SW480 (cell line): Measurements from ENCODE around the gene STARD3NL.
A peak's percentile ranks its signal among the peaks of the same experiment; 100 is the strongest.

Source experiments
- DNase-seq: peaks from one replicate; pipeline ENCODE4 v3.0.0-alpha.2; 2016; ENCODE audit warnings: low spot score

The STARD3NL gene

GRCh38 chr7:38185395-38186307, 7.6 kb downstream of the STARD3NL start:
- no peak for DNase-seq

- no peak for DNase-seq
Measured at GRCh38 chr7:38186593-38187314, 8.7 kb downstream of the STARD3NL start.

DNA sequence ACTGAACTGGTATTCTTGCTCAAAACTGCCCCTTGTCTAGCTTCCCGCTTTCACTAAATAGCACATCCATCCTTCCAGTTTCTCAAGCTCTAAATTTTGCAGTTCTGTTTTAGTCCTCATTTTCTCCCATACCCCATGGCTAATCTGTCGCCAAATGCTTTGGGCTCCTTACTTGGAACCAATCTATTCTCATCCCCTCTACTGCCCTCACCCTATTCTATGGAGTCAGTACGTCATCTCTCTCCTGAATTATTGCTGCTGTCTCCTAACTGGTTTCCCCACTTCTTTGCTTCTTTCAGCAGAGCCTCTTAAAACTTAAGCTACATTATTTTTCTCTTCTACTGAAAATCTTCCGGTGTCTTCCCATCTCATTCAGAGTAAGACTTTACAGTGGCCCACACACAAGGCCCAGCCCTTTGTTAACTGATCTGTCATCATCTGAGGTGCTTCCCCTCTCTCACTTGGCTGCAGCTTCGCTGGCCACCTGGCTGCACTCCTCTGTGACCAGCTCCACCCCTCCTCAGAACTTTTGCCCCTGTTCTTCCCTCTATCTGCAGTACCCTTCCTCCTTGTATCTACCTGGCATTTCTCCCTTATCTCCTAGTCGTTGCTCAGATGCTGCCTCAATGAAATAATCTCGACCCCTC, 9.9 kb downstream of the STARD3NL start:
- no peak for DNase-seq

DNA sequence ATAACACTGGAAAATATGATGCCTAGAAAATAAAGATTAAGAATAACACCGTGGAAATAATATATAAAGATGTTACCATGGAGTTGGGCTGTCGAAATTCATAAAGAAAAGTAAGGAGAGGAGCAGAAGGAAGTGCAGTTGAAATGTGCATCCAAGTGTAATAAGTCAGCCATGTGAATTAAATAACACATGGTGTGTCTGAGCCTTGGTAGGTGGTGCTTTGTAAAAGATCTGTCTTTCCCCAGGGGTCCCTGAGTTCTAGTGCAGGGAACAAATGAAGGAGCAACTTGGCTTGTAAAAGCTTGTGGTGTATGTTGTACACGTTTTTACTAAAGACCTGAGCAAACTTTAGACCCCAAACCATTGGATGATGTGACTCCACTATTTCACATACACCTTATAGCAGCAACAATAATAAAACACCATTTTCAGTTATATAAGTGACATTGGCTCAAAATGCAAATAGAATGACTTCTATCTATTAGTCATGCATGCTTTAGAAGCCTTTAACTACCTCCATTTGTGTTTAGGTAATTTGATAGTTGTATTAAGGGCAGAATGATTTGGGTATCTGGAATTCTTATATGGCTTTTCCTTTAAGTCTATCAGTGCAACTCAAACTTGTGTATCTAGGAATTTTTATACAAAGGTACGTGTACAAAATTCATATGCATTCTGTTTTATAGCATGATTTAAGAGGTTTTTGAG, 11.3 kb downstream of the STARD3NL start:
- no peak for DNase-seq

- no peak for DNase-seq
Measured at GRCh38 chr7:38190011-38190410, 12.0 kb downstream of the STARD3NL start.

- DNase-seq: no peak
Measured at GRCh38 chr7:38191791-38192190, 13.7 kb downstream of the STARD3NL start.

GRCh38 chr7:38192327-38192726, 14.3 kb downstream of the STARD3NL start:
- DNase-seq: no peak

DNA sequence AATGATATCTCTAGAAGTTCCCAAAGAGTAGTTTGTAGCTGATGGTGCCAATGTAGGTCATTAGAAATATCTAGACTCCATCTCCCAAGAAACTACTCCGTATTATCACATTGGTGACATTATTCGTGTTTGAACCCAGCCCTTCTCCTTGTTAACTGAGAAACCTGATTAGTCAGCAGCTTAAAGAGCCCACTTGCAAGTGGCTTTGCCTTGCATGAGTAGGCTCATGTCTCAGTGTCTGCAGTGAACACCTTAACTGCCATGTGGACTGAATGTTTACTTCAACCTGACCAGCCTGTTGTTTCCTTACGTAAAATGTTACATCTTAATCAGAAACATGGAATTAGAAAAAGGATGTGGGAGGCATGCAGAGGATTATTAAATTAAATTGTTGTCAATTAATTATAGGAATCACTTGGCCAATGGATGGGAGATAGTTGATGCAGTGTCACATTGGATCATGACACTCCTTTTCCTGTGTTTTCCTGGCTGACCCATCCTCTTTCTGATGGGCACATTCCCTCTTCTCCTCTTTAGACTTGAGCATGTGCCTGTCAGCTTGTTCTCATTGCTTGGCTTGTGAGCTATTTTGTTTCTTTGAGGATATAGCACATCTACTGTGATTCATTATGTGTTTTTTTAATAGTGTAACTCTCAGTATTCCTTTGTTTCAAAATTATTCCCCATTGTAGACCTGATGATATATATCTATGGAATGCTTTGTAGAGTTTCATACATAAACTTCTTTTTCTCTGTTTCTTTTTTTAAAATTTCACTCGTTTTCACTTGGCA, 18.0 kb downstream of the STARD3NL start:
- DNase-seq: no peak

DNA sequence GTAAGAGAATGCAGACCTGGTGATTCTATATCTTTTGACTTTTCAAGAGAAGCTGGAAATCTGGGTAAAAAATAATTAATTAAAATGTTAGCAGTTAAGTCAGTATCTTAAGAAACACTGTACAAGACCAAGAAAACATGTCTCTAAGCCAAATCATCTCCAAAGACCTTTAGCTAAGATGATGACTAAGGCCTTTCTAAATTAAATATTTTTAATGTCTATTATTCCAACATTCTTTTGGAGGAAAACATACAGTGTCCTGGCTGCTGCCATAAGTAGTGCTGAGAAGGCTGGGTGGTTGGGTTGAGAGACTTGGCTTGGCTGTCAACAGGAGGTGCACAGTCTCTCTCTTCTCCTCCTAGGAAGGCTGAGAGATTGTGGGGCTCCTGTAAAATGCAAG, 20.3 kb downstream of the STARD3NL start:
- no peak for DNase-seq

GRCh38 chr7:38199154-38199553, 21.1 kb downstream of the STARD3NL start:
- DNase-seq: no peak

DNA sequence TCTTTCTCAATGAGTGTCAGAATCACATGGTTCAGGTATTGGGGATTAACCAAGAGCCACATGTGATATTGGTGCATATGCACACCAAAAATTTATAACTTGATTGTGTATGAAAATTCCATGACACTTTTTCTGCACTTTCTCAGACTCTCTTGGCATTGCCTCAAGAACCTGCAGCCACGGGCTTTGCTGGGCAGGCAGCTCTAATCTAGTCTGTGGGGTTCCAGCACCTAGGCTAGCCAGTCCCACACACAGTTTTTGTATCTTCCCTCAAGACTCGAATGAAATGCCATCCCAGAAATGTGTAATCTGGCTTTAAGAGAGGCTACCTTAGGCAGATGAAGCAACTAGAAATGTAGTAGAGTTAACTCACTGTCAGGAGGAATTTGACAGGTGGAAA, 21.7 kb downstream of the STARD3NL start:
- no peak for DNase-seq

DNA sequence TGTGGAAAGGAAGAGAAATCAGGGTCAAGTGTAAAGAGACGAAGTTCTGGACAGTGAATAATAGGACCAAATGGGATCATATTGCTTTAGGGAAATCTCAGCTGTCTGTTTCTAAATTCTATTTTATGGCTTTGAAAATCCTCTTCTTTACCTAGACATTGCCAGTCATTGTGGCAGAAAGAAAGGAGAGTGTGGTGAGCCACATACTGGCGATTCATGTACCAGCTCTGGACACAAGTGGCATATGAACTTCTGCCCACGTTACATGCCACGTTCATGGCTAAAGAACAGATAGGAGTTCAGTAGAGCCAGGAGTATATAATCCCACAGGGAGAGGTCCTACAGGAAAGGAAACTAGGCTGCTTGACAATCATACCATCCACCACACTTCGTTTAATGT, 28.0 kb downstream of the STARD3NL start:
- DNase-seq: no peak

GRCh38 chr7:38207843-38208242, 29.8 kb downstream of the STARD3NL start:
- no peak for DNase-seq

GRCh38 chr7:38211486-38211885, 33.4 kb downstream of the STARD3NL start:
- DNase-seq: no peak

DNA sequence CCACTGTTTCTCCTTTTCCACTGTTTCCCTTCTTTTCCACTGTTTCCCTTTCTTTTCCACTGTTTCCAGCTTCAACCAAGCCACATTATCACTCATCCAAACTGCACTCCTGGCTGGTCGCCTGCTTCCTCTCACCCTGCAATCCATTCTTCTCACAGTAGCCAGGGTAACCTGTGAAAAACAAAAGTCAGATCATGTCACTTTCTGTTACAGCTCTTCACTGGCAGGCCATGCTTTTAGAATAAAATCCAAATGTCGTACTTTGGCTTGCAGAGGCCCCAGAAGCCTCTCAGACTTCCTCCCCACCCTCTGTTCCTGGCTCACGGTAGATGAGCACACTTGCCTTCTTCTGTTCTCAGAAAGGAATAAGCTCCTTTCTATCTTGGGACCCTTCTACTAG, 33.9 kb downstream of the STARD3NL start:
- no peak for DNase-seq

- DNase-seq: no peak
Measured at GRCh38 chr7:38215115-38215514, 37.1 kb downstream of the STARD3NL start.

- DNase-seq: peak; percentile 42
Measured at GRCh38 chr7:38215735-38216670, 38.0 kb downstream of the STARD3NL start.

- DNase-seq: no peak
Measured at GRCh38 chr7:38217672-38218071, 39.6 kb downstream of the STARD3NL start.

- no peak for DNase-seq
Measured at GRCh38 chr7:38220452-38220851, 42.4 kb downstream of the STARD3NL start.

DNA sequence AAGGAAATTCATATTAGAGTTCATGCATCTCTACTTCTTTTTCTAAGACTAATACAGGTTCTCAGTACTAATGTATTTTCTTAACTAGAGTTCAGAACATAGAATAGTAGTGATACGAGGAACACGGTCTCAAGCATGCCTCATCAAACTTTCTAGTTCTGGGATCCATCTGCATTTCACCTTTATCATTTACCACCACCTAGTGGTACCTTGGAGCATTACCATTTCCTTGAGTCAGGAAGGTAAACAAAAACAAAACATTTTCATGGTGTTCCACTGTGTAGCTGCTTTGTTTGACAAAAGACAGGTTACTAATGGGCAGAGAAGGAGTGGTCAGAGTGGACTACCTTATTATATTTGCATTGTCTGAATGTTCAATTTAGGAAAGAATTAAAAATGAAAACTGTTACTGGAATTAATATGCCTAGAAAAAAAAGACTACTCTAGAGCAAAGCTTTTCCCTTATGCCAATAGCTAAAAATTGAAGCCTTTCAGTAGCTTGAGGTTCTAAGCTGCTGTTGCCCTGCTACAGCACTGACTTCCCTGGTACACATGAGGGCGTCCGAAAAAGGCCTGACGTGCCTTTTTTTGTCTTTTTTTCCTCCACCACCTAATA, 44.5 kb downstream of the STARD3NL start:
- DNase-seq: peak; percentile 66
